K562 (cell line): ENCODE results near the gene SPIRE1. TPM values are rescaled to one million over a fixed set of nuclear protein-coding genes. Genes with fewer than 3 reads are reported as not detected.

Experiments used
- CTBP1 ChIP-seq: fragments of 450-650 bp; IDR thresholded peaks from 2 replicates; pipeline ENCODE4 v1.6.1; 2016; ENCODE audit warnings: borderline replicate concordance
- CXXC5 ChIP-seq: fragments of 250-450 bp; sonication (Bioruptor Pico); IDR thresholded peaks from 2 replicates; pipeline ENCODE4 v1.8.0; 2022; ENCODE audit warnings: inconsistent platforms, mild to moderate bottlenecking, moderate library complexity
- JUND ChIP-seq, 2 experiments: IDR thresholded peaks; 2 replicates in 1 of 2; 3 replicates in 1 of 2; pipeline ENCODE4 v1.6.1; 2011; ENCODE audit warnings: borderline replicate concordance in 2 of 2, low read depth in 2 of 2, low read length in 2 of 2, improper control_type of control experiment in 1 of 2, missing biosample characterization in 1 of 2, missing genetic modification characterization in 1 of 2, missing genetic modification reagents in 1 of 2
- LARP7 ChIP-seq: fragments of 450-650 bp; IDR thresholded peaks from 2 replicates; pipeline ENCODE4 v1.6.1; 2016
- MCM2 ChIP-seq: fragments of 450-650 bp; IDR thresholded peaks from 2 replicates; pipeline ENCODE4 v1.6.1; 2017; ENCODE audit warnings: low read depth, mild to moderate bottlenecking
- MEIS2 ChIP-seq: fragments of 450-650 bp; IDR thresholded peaks from 2 replicates; pipeline ENCODE4 v1.6.1; 2014; ENCODE audit warnings: mild to moderate bottlenecking; ENCODE audit not compliant: partially characterized antibody
- MITF ChIP-seq: IDR thresholded peaks from 2 replicates; pipeline ENCODE4 v1.6.1; 2014; ENCODE audit warnings: antibody characterized with exemption
- MYC ChIP-seq, 2 experiments: fragments of 250-450 bp in 1 of 2; sonication (Bioruptor Pico) in 1 of 2; IDR thresholded peaks; 2 replicates each; pipeline versions ENCODE4 v1.5.1 to v1.6.1; 2012 to 2021; ENCODE audit warnings: low read depth in 2 of 2, borderline replicate concordance in 1 of 2, improper control_type of control experiment in 1 of 2, low read length in 1 of 2, mild to moderate bottlenecking in 1 of 2, moderate library complexity in 1 of 2
- PBX2 ChIP-seq, 2 experiments: IDR thresholded peaks in 1 of 2; conservative IDR thresholded peaks in 1 of 2; 2 replicates each; pipeline ENCODE4 v1.6.1; 2016; ENCODE audit warnings: low read depth in 2 of 2, mild to moderate bottlenecking in 1 of 2, missing compliant biosample characterization in 1 of 2, missing genetic modification characterization in 1 of 2, moderate library complexity in 1 of 2
- POLR3A ChIP-seq: IDR thresholded peaks from 2 replicates; pipeline ENCODE4 v1.6.1; 2011; ENCODE audit warnings: borderline replicate concordance, mild to moderate bottlenecking, moderate library complexity; ENCODE audit not compliant: insufficient read length, insufficient read depth; ENCODE audit errors: extremely low read depth
- RAD51 ChIP-seq: fragments of 450-650 bp; IDR thresholded peaks from 2 replicates; pipeline ENCODE4 v1.7.1; 2016; ENCODE audit warnings: low read depth, mild to moderate bottlenecking, borderline replicate concordance
- RBBP5 ChIP-seq: fragments of 200-600 bp; sonication (generic); IDR thresholded peaks from 2 replicates; pipeline ENCODE4 v1.6.1; 2012; ENCODE audit warnings: borderline replicate concordance, mild to moderate bottlenecking, low read length, control low read depth, inconsistent platforms; ENCODE audit not compliant: insufficient read depth, poor library complexity, severe bottlenecking
- RCOR1 ChIP-seq, 2 experiments: IDR thresholded peaks; 2 replicates each; pipeline ENCODE4 v1.6.1; 2012; ENCODE audit warnings: low read depth in 2 of 2, low read length in 2 of 2, borderline replicate concordance in 1 of 2, improper control_type of control experiment in 1 of 2
- SFPQ ChIP-seq: fragments of 200-400 bp; formaldehyde crosslinking; IDR thresholded peaks from 2 replicates; pipeline ENCODE4 v1.6.1; 2017; ENCODE audit warnings: mild to moderate bottlenecking, low read depth, low read length, moderate library complexity
- STAT5B ChIP-seq: fragments of 250-450 bp; sonication (Bioruptor Pico); IDR thresholded peaks from 2 replicates; pipeline ENCODE4 v1.8.0; 2021; ENCODE audit warnings: mild to moderate bottlenecking, inconsistent platforms
- TAF15 ChIP-seq: fragments of 200-400 bp; formaldehyde crosslinking; IDR thresholded peaks from 2 replicates; pipeline ENCODE4 v1.6.1; 2017; ENCODE audit warnings: mild to moderate bottlenecking, low read depth, low read length, moderate library complexity
- TAF9B ChIP-seq: fragments of 450-650 bp; IDR thresholded peaks from 2 replicates; pipeline ENCODE4 v1.6.1; 2018; ENCODE audit warnings: mild to moderate bottlenecking; ENCODE audit not compliant: partially characterized antibody
- TRIM28 ChIP-seq: fragments of 450-650 bp; IDR thresholded peaks from 2 replicates; pipeline ENCODE4 v1.6.1; 2017
- ZNF57 ChIP-seq: fragments of 450-650 bp; formaldehyde crosslinking; IDR thresholded peaks from 2 replicates; pipeline ENCODE4 v1.4.0; 2020; ENCODE audit warnings: mild to moderate bottlenecking, moderate library complexity
- ZNF586 ChIP-seq: fragments of 450-650 bp; formaldehyde crosslinking; conservative IDR thresholded peaks from 2 replicates; pipeline ENCODE4 v1.4.0; 2020; ENCODE audit warnings: mild to moderate bottlenecking, moderate library complexity
- ZNF785 ChIP-seq: fragments of 250-450 bp; sonication (Bioruptor Pico); IDR thresholded peaks from 2 replicates; pipeline ENCODE4 v1.4.0; 2020; ENCODE audit warnings: mild to moderate bottlenecking
- ZZZ3 ChIP-seq: fragments of 450-650 bp; IDR thresholded peaks from 2 replicates; pipeline ENCODE4 v1.6.1; 2016; ENCODE audit warnings: antibody characterized with exemption, mild to moderate bottlenecking, moderate library complexity
- polyA plus RNA-seq, 8 experiments: library from polyadenylated mRNA; depleted of rRNA in 4 of 8; stranded (reverse) in 5 of 8; unstranded in 3 of 8; fragments of >200 nt; fragmentation: Nextera tagmentation in 2 of 8; fragmentation: Illumina TruSeq in 1 of 8; extraction: Ambion mirVana in 2 of 8; extraction: Trizol in 1 of 8; gene quantifications; 2 replicates each; pipeline versions ENCODE4 v1.2.1 to v1.2.3, GENCODE V29; 2011 to 2014; ENCODE audit warnings: inconsistent platforms in 1 of 8, missing spikeins in 1 of 8
- total RNA-seq, 7 experiments: library from RNA; depleted of rRNA in 6 of 7; stranded (reverse); fragments of >200 nt in 6 of 7; fragmentation: Illumina TruSeq in 2 of 7; extraction: Trizol in 2 of 7; gene quantifications; 2 replicates each; pipeline versions ENCODE4 v1.2.1 to v1.2.3, GENCODE V29; 2011 to 2021; ENCODE audit warnings: low replicate concordance in 1 of 7

Gene SPIRE1
- total and polyA plus RNA-seq, 9 of the 15 experiments (the other 6 are each of a cell fraction or from before 2014, with no cell fraction given): 2.9 to 14.0 (median 10.2) TPM

- TF ChIP-seq MCM2: no peak
- peak; percentile 26; the same call in 1 of the 2 replicates for TF ChIP-seq CTBP1
- TF ChIP-seq RCOR1 (IDR thresholded peaks at IDR 0.05; ENCODE audit: borderline replicate concordance in 1 of 2, low read depth in 2 of 2, low read length in 2 of 2): peak in 1 of 2 experiments; percentile 51; a peak in 1 of 4 replicates
- no peak for TF ChIP-seq TAF9B
- no peak for TF ChIP-seq TRIM28
- TF ChIP-seq SFPQ: no peak
- TF ChIP-seq LARP7: no peak
- TF ChIP-seq TAF15: no peak
- TF ChIP-seq POLR3A: no peak
- TF ChIP-seq JUND (IDR thresholded peaks at IDR 0.05; ENCODE audit: borderline replicate concordance, low read depth, low read length): 0 out of 2 replicates have a peak, but pooled peaks have one; percentile 25
- TF ChIP-seq JUND (tag; IDR thresholded peaks at IDR 0.05; ENCODE audit: borderline replicate concordance, low read depth, low read length): peak; percentile 22; the same call in 1 of the 3 replicates
- TF ChIP-seq RBBP5: no peak
- no peak for TF ChIP-seq ZNF586 (CRISPR knock-in tag)
- TF ChIP-seq MITF: no peak
- TF ChIP-seq ZZZ3: no peak
- no peak for TF ChIP-seq STAT5B
- peak; percentile 27; the same call in 1 of the 2 replicates for TF ChIP-seq CXXC5
- no peak for TF ChIP-seq PBX2 (CRISPR knock-in tag; IDR thresholded peaks at IDR 0.05; ENCODE audit: low read depth)
- 0 out of 2 replicates have a peak, but pooled peaks have one; percentile 12 for TF ChIP-seq PBX2 (tag; conservative IDR thresholded peaks at IDR 0.05; ENCODE audit: low read depth)
- TF ChIP-seq RAD51: no peak
- TF ChIP-seq ZNF57 (CRISPR knock-in tag): no peak
- no peak; the same call in 1 of the 2 replicates for TF ChIP-seq MYC (IDR thresholded peaks at IDR 0.05; ENCODE audit: low read depth, low read length)
- TF ChIP-seq MYC (CRISPR knock-in tag; IDR thresholded peaks at IDR 0.05; ENCODE audit: borderline replicate concordance, low read depth): no peak
- TF ChIP-seq ZNF785 (CRISPR knock-in tag): no peak
- TF ChIP-seq MEIS2: peak; percentile 58
Measured at GRCh38 chr18:12476955-12477354, 181.0 kb downstream of the SPIRE1 start (continued).
